Measurements from ENCODE around the gene CTRL.

The CTRL gene

GRCh38 chr16:67927131-67927941 is 4.3 kb downstream of the CTRL start:
- no peak overlapping the region for H3K4me3 ChIP-seq
- peaks cover 0 to 39% (median 24%) of the 10 kb centered on the region in 4 donors for H3K4me1 ChIP-seq
- no peak for DNase-seq
- peak overlapping the region; percentile 70 to 80 for H3K27ac ChIP-seq
- intact Hi-C loops (cut with DNase I; ENCODE audit: low total_unique reads) = loop anchor here (5.0 to 10.0 kb wide), 3 partner anchors 95 to 253 kb away; no protein-coding TSS in a partner anchor
- no peaks in the 10 kb centered on the region for H3K9me3 ChIP-seq
- H3K36me3 ChIP-seq = peaks cover 6 to 57% (median 35%) of the 10 kb centered on the region in 3 donors
- no peaks in the 10 kb centered on the region for H3K27me3 ChIP-seq
- TF ChIP-seq, protein P1, sequence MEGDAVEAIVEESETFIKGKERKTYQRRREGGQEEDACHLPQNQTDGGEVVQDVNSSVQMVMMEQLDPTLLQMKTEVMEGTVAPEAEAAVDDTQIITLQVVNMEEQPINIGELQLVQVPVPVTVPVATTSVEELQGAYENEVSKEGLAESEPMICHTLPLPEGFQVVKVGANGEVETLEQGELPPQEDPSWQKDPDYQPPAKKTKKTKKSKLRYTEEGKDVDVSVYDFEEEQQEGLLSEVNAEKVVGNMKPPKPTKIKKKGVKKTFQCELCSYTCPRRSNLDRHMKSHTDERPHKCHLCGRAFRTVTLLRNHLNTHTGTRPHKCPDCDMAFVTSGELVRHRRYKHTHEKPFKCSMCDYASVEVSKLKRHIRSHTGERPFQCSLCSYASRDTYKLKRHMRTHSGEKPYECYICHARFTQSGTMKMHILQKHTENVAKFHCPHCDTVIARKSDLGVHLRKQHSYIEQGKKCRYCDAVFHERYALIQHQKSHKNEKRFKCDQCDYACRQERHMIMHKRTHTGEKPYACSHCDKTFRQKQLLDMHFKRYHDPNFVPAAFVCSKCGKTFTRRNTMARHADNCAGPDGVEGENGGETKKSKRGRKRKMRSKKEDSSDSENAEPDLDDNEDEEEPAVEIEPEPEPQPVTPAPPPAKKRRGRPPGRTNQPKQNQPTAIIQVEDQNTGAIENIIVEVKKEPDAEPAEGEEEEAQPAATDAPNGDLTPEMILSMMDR (IDR thresholded peaks at IDR 0.05) = no peak

- peaks cover 0 to 44% (median 24%) of the 10 kb centered on the region in 4 donors for H3K4me1 ChIP-seq
- peaks cover 6 to 48% (median 29%) of the 10 kb centered on the region in 3 donors for H3K36me3 ChIP-seq
- TF ChIP-seq, protein P1 (IDR thresholded peaks at IDR 0.05) = peak; percentile 29 to 47
- peak overlapping the region; percentile 0 to 30 for H3K4me3 ChIP-seq
- H3K27me3 ChIP-seq = no peaks in the 10 kb centered on the region
- peak overlapping the region; percentile 70 to 80 for H3K27ac ChIP-seq
- peak; percentile 69 to 86 for DNase-seq
- intact Hi-C loops (cut with DNase I; ENCODE audit: low total_unique reads) = loop anchor here (5.0 to 10.0 kb wide), 3 partner anchors 94 to 251 kb away; no protein-coding TSS in a partner anchor
- H3K9me3 ChIP-seq = no peaks in the 10 kb centered on the region
Observed at GRCh38 chr16:67926181-67926750, 5.4 kb downstream of the CTRL start.

- TF ChIP-seq, protein P1 (IDR thresholded peaks at IDR 0.05) = no peak
- H3K27ac ChIP-seq = no peak overlapping the region
- no peak overlapping the region for H3K4me3 ChIP-seq
- no peaks in the 10 kb centered on the region for H3K9me3 ChIP-seq
- H3K27me3 ChIP-seq = no peaks in the 10 kb centered on the region
- H3K36me3 ChIP-seq = peaks cover 6 to 29% (median 19%) of the 10 kb centered on the region in 3 donors
- no peak for DNase-seq
- H3K4me1 ChIP-seq = peaks cover 0 to 51% (median 24%) of the 10 kb centered on the region in 4 donors
- intact Hi-C loops (cut with DNase I; ENCODE audit: low total_unique reads) = loop anchor here (10.0 kb wide), 1 partner anchor 250 kb away; no protein-coding TSS in a partner anchor
Observed at GRCh38 chr16:67924140-67924906, 7.3 kb downstream of the CTRL start.

DNA sequence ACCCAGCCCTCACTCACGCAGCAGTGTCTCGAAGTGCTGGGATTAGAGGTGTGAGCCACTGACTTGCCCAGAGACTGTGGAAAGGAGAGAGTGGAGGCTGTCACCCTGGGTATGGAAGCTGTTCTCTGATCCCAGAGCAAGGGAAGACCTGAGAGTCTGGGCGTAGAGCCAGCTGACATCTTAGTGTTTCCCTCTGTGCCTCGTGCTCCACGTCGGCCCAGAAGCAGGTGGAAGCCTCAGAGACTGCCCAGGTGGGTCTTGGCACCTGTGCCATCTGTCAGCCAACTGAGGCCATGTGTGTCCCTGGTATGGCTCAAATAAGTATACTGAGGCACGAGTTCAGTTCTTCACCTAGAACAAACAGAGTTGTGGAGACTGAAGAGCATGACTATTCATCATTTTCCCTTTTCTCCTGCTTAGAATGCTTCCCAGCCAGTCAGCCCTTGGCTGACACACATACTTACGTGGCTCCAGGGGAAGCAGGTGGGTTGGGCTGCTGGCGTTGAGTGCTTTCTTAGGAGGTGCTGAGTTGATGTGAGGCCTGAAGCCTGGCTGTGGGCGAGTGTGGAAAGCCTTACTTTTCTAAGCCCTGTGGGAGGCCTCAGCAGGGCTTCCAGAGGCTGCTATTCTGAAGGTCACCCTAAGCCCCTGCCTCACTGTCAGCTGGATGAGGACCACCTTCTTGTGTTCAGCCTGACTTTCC is 8.1 kb downstream of the CTRL start:
- Histone ChIP-seq H3K36me3 (peaks cover 6 to 32% (median 12%) of the 10 kb centered on the region in 3 donors), H3K9me3 (no peaks in the 10 kb centered on the region), H3K27ac (no peak overlapping the region), H3K27me3 (no peaks in the 10 kb centered on the region), H3K4me1 (peaks cover 0 to 57% (median 24%) of the 10 kb centered on the region in 4 donors), H3K4me3 (no peak overlapping the region)
- no peak for DNase-seq
- intact Hi-C loops (cut with DNase I; ENCODE audit: low total_unique reads) = loop anchor here (10.0 kb wide), 1 partner anchor 249 kb away; no protein-coding TSS in a partner anchor
- TF ChIP-seq, protein P1 (IDR thresholded peaks at IDR 0.05) = no peak

DNA sequence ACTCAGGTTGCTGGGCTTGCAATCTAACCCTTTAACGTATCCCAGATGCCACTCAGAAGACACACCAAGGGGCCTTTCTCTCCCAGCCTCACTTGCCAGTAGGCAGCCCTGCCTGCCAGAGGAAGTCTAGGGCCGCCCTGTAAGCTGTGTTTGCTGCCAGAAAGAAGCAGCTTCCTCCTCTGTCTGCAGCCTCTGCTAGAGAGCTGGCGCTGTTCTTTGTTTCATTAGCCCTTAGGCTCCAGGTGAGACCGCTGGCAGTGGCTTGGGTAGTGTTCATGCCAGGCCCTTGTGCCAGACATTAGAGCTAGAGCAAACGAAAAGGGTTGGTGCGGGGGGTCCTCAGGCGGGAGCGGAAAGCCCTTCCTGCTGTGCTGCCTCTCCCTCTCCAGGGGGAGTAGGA is 8.9 kb downstream of the CTRL start:
- H3K9me3 ChIP-seq = no peaks in the 10 kb centered on the region
- no peak overlapping the region for H3K27ac ChIP-seq
- no peak overlapping the region for H3K4me3 ChIP-seq
- TF ChIP-seq, protein P1 (IDR thresholded peaks at IDR 0.05) = no peak
- intact Hi-C loops (cut with DNase I; ENCODE audit: low total_unique reads) = loop anchor here (10.0 kb wide), 1 partner anchor 248 kb away; no protein-coding TSS in a partner anchor
- H3K36me3 ChIP-seq = peaks cover 2 to 28% (median 6%) of the 10 kb centered on the region in 3 donors
- no peak for DNase-seq
- peaks cover 0 to 59% (median 26%) of the 10 kb centered on the region in 4 donors for H3K4me1 ChIP-seq
- H3K27me3 ChIP-seq = no peaks in the 10 kb centered on the region

Data from tibial artery (tissue), 4 donors.